Esophagus mucosa (tissue), 1 donor: ENCODE results near the gene AATK. TPM values are rescaled to one million over a fixed set of nuclear protein-coding genes. Genes with fewer than 3 reads are reported as not detected.

ENCODE experiments used
- total RNA-seq: library from RNA; stranded (reverse); gene quantifications from one replicate; pipeline ENCODE4 v1.2.4, GENCODE V29; 2023
- donor health status: DM: yes; HTN: yes; CAD: no.

The AATK gene
- total RNA-seq, 1 donor from 2014 or later, result 0.56 TPM

Other genes with a start within 250 kb of the AATK start
- 22.2 TPM for gene CHMP6, start 174.4 kb downstream of the AATK start, total RNA-seq
- 111 TPM for gene BAIAP2, start 131.1 kb downstream of the AATK start, total RNA-seq
- gene PVALEF, start 714 bp downstream of the AATK start, total RNA-seq, result not detected
- gene CEP131, start 56.7 kb upstream of the AATK start, total RNA-seq, result 2.7 TPM
- 13.1 TPM for gene TEPSIN, start 72.8 kb upstream of the AATK start, total RNA-seq
- 41.2 TPM for gene NDUFAF8, start 73.1 kb upstream of the AATK start, total RNA-seq
- 24.6 TPM for gene SLC38A10, start 129.1 kb upstream of the AATK start, total RNA-seq
- gene BAHCC1, start 229.2 kb upstream of the AATK start, total RNA-seq, result 4.2 TPM